ENCODE data around the gene ARHGAP35.
"Not testable (repeated sequence)": the region's sequence is repeated elsewhere in the genome, so short reads cannot be mapped to it uniquely, and the experiment has no call there.

The ARHGAP35 gene

DNA sequence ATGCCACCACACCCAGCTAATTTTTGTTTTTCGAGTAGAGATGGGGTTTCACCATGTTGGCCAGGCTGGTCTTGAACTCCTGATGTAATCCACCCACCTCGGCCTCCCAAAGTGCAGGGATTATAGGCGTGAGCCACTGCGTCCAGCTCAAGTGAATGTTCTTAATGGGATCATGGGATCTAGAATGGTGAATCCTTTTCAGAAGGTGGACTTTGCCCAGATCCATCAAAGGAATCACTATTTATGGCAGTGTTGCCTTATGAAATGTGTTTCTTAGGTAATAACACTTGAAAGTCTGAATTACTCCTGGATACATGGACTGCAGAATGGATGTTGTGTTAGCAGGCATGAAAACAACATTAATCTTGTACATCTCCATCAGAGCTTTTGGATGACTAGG, 20.3 kb downstream of the ARHGAP35 start:
- no peak for DNase-seq (ENCODE audit: low read depth)
- no peak overlapping the region for H3K4me3 ChIP-seq (ENCODE audit: control insufficient read depth, low read depth, low read length)
- TF ChIP-seq, protein P1, sequence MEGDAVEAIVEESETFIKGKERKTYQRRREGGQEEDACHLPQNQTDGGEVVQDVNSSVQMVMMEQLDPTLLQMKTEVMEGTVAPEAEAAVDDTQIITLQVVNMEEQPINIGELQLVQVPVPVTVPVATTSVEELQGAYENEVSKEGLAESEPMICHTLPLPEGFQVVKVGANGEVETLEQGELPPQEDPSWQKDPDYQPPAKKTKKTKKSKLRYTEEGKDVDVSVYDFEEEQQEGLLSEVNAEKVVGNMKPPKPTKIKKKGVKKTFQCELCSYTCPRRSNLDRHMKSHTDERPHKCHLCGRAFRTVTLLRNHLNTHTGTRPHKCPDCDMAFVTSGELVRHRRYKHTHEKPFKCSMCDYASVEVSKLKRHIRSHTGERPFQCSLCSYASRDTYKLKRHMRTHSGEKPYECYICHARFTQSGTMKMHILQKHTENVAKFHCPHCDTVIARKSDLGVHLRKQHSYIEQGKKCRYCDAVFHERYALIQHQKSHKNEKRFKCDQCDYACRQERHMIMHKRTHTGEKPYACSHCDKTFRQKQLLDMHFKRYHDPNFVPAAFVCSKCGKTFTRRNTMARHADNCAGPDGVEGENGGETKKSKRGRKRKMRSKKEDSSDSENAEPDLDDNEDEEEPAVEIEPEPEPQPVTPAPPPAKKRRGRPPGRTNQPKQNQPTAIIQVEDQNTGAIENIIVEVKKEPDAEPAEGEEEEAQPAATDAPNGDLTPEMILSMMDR (IDR thresholded peaks at IDR 0.05; ENCODE audit: control insufficient read depth, insufficient read depth, low read depth, low read length, missing control alignments): no peak

DNA sequence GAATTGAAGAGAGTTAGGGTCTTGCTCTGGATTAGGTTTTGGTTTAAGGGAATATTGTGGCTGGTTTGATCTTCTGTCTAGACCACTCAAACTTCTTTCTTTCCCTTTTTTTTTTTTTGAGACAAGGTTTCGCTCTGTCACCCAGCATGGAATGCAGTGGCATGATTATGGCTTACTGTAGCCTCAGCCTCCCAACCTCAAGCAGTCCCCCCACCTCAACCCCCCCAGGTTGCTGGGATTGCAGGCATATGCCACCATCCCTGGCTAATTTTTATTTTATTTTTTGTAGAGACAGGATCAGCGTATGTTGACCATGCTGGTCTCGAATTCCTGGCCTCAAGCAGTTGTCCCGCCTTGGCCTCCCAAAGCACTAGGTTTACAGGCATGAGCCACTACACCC, 21.2 kb downstream of the ARHGAP35 start:
- no peak overlapping the region for H3K4me3 ChIP-seq (ENCODE audit: control insufficient read depth, low read depth, low read length)
- TF ChIP-seq, protein P1 (IDR thresholded peaks at IDR 0.05; ENCODE audit: control insufficient read depth, insufficient read depth, low read depth, low read length, missing control alignments): no peak
- no peak for DNase-seq (ENCODE audit: low read depth)

DNA sequence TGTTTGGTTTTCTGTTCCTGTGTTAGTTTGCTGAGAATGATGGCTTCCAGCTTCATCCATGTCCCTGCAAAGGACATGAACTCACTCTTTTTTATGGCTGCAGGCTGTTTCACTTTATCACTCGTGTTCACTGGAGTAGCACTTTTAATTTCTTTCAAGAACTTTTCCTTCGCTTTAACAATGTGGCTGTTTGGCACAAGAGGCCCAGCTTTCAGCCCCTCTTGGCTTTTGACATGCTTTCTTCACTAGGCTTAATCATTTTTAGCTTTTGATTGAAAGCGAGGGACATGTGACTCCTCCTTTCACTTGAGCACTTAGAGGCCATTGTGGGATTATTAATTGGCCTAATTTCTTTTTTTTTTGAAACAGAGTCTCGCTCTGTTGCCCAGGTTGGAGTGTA, 22.0 kb downstream of the ARHGAP35 start:
- DNase-seq (ENCODE audit: low read depth); H3K4me3 ChIP-seq (ENCODE audit: control insufficient read depth, low read depth, low read length): not testable (repeated sequence)

DNA sequence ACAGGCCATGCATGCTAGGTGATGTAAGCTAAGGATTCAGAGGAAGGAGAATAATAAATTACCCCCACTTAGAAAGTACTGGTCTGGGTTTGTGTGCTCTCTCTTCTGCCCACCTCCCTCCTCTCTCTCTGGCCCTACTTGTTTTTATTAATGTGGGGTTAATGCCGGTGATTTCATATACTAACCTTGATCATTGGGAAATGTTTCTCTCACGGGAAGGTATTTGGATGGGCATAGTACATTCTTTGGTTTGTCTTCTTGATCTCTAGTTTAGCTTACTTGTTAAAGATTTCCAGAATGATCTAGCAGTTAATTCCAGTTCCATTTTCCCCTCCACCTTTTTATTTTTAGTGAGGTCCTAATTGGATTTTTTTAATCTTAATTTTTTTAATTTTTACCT, 24.6 kb downstream of the ARHGAP35 start:
- no peak for DNase-seq (ENCODE audit: low read depth)
- H3K4me3 ChIP-seq (ENCODE audit: control insufficient read depth, low read depth, low read length): no peak overlapping the region
- TF ChIP-seq, protein P1 (IDR thresholded peaks at IDR 0.05; ENCODE audit: control insufficient read depth, insufficient read depth, low read depth, low read length, missing control alignments): no peak

DNA sequence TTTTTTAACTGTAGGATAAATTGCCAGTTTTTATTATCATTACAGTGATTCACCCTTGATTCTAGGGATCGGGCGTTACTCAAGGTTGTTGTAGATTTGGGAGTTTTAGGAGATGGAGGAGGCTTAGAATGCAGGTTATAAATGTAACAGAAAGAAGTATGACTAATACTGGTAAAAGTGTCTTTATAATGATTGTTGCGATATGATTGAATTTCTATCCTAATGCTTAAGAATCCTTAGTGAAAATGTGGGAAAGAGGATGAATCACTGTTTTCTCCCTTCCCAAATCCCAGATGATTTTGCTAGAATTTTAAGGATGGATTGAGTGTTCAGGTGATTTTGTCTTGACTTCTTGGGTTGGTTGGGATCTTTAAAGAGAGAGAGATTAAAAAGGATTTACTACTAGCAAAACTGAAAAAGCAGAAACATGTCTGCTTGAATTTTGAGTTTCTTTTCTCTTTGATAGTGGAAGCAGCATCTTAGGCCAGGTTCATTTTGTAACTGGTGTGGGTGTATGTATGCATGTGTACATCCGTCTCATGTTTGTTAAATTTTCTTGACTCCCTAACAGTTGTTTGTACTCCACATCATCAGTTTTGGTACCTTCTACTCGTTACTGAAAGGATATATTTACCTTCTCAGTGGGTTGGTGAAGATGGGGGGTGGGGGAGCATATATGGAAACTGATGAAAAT, 25.9 kb downstream of the ARHGAP35 start:
- H3K4me3 ChIP-seq (ENCODE audit: control insufficient read depth, low read depth, low read length): no peak overlapping the region
- no peak for DNase-seq (ENCODE audit: low read depth)
- TF ChIP-seq, protein P1 (IDR thresholded peaks at IDR 0.05; ENCODE audit: control insufficient read depth, insufficient read depth, low read depth, low read length, missing control alignments): no peak

DNA sequence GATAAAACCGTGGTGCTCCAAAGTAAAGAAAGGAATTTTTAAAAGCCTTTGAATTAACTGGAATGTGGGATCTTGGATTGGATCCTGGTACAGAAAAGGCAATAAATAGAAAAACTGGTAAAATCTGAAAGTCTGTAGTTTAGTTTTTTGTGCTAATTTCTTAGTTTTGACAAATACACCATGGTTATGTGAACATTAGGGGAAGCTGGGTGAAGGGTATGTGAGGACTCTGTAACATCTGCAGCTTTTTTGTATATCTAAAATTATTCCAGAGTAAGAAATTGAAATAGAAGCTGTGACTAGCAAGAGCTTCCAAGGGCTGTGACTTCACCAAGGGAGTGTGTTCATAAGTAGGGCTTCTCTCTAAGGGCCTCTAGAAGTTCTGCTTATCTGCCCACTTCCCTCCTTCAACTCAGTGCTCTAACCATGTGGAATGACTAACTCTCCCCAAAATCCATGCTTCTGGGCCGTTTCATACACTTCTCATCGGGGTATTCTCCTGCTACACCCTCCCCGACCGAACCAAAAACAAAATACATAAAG, 26.5 kb downstream of the ARHGAP35 start:
- TF ChIP-seq, protein P1 (IDR thresholded peaks at IDR 0.05; ENCODE audit: control insufficient read depth, insufficient read depth, low read depth, low read length, missing control alignments): no peak
- DNase-seq (ENCODE audit: low read depth): no peak
- no peak overlapping the region for H3K4me3 ChIP-seq (ENCODE audit: control insufficient read depth, low read depth, low read length)

DNA sequence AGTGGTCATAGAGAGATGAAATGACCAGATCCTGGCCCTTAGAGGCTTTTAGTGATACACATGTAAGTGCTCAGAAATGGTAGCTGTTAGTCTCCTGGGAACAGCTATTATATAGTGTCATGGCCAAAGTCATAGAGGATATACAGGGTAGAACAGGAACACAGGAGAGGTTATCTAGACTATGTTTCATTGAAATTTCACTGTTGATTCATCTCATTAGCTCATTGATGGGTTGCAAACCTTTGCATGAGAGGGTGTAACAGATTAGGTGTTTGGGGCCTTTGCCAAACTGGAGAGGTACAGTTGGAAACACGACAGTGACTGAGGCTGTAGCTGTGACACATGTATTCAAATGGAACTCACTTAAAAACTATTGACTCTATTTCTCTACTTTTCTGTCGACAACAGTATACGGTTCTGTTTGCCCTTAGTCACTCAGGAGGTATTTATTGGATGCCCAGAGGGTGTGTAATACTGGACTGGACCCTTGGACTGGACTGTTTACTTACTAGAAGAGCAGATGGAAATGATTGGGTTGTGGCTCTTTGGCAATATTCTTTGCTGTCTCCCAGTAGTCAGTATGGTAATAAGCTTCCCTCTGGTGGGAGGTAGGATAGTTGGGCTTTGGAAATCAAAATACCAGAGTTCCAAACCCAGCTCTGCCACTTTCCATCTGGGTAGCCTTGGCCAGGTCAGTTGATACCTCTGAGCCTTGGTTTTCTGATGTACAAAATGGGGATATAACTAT, 29.8 kb downstream of the ARHGAP35 start:
- H3K4me3 ChIP-seq (ENCODE audit: control insufficient read depth, low read depth, low read length): no peak overlapping the region
- DNase-seq (ENCODE audit: low read depth): peak; percentile 98
- TF ChIP-seq, protein P1 (IDR thresholded peaks at IDR 0.05; ENCODE audit: control insufficient read depth, insufficient read depth, low read depth, low read length, missing control alignments): peak; percentile 35
